Ishikawa (cell line): Measurements from ENCODE around the gene TEX35.

Source experiments
- CEBPB ChIP-seq: IDR thresholded peaks from 2 replicates; pipeline ENCODE4 v1.6.1; 2012
- CREB1 ChIP-seq: IDR thresholded peaks from 2 replicates; pipeline ENCODE4 v1.6.1; 2012; ENCODE audit warnings: low read depth
- EGR1 ChIP-seq: IDR thresholded peaks from 2 replicates; pipeline ENCODE4 v1.6.1; 2012
- EP300 ChIP-seq: IDR thresholded peaks from 2 replicates; pipeline ENCODE4 v1.6.1; 2012; ENCODE audit warnings: borderline replicate concordance
- FOXM1 ChIP-seq: IDR thresholded peaks from 2 replicates; pipeline ENCODE4 v1.6.1; 2012; ENCODE audit warnings: low read depth, borderline replicate concordance
- MAX ChIP-seq: IDR thresholded peaks from 2 replicates; pipeline ENCODE4 v1.6.1; 2012
- NFIC ChIP-seq: IDR thresholded peaks from 2 replicates; pipeline ENCODE4 v1.6.1; 2012
- RAD21 ChIP-seq: IDR thresholded peaks from 2 replicates; pipeline ENCODE4 v1.6.1; 2012; ENCODE audit warnings: low read depth
- TAF1 ChIP-seq: IDR thresholded peaks from 2 replicates; pipeline ENCODE4 v1.6.1; 2012; ENCODE audit warnings: low read depth, mild to moderate bottlenecking
- TCF12 ChIP-seq: IDR thresholded peaks from 2 replicates; pipeline ENCODE4 v1.6.1; 2012; ENCODE audit warnings: low read depth
- TEAD4 ChIP-seq: IDR thresholded peaks from 2 replicates; pipeline ENCODE4 v1.6.1; 2012
- USF1 ChIP-seq: IDR thresholded peaks from 2 replicates; pipeline ENCODE4 v1.6.1; 2012
- YY1 ChIP-seq: IDR thresholded peaks from 2 replicates; pipeline ENCODE4 v1.6.1; 2012; ENCODE audit warnings: low read depth
- ZBTB7A ChIP-seq: IDR thresholded peaks from 2 replicates; pipeline ENCODE4 v1.6.1; 2012; ENCODE audit warnings: low read depth
- TF ChIP-seq, protein P1 (sequence below): IDR thresholded peaks from 2 replicates; pipeline ENCODE4 v1.6.1; 2012; ENCODE audit warnings: low read depth, mild to moderate bottlenecking

The TEX35 gene

GRCh38 chr1:178491721-178492120 lies 21.2 kb upstream of the TEX35 start:
- TF ChIP-seq USF1 (no peak), ZBTB7A (no peak), TCF12 (no peak), MAX (no peak), TAF1 (no peak)

DNA sequence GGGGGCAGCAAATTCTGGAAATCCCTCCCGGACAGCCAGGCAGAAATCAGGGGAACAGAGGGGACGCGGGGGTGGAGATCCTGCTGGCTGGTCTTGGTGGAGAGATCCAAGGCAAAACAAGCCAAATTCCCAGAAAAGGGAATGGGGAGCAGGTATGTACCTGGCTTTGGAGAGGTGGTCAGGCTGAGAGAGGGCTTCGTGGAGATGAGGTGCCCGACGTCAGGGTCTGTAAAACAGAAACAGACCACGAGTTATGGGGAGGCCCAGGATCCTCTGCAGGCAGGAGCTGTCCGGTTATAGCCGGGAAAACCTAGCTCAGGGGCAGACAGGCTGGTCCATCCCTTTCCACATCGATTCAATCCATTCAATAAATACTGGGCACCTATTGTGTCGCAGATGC lies 20.6 kb upstream of the TEX35 start:
- TF ChIP-seq CEBPB (no peak), EGR1 (no peak), ZBTB7A (no peak), MAX (no peak), TEAD4 (no peak), EP300 (no peak), TCF12 (no peak), TAF1 (no peak), NFIC (no peak)
- TF ChIP-seq, protein P1, sequence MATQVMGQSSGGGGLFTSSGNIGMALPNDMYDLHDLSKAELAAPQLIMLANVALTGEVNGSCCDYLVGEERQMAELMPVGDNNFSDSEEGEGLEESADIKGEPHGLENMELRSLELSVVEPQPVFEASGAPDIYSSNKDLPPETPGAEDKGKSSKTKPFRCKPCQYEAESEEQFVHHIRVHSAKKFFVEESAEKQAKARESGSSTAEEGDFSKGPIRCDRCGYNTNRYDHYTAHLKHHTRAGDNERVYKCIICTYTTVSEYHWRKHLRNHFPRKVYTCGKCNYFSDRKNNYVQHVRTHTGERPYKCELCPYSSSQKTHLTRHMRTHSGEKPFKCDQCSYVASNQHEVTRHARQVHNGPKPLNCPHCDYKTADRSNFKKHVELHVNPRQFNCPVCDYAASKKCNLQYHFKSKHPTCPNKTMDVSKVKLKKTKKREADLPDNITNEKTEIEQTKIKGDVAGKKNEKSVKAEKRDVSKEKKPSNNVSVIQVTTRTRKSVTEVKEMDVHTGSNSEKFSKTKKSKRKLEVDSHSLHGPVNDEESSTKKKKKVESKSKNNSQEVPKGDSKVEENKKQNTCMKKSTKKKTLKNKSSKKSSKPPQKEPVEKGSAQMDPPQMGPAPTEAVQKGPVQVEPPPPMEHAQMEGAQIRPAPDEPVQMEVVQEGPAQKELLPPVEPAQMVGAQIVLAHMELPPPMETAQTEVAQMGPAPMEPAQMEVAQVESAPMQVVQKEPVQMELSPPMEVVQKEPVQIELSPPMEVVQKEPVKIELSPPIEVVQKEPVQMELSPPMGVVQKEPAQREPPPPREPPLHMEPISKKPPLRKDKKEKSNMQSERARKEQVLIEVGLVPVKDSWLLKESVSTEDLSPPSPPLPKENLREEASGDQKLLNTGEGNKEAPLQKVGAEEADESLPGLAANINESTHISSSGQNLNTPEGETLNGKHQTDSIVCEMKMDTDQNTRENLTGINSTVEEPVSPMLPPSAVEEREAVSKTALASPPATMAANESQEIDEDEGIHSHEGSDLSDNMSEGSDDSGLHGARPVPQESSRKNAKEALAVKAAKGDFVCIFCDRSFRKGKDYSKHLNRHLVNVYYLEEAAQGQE = no peak

DNA sequence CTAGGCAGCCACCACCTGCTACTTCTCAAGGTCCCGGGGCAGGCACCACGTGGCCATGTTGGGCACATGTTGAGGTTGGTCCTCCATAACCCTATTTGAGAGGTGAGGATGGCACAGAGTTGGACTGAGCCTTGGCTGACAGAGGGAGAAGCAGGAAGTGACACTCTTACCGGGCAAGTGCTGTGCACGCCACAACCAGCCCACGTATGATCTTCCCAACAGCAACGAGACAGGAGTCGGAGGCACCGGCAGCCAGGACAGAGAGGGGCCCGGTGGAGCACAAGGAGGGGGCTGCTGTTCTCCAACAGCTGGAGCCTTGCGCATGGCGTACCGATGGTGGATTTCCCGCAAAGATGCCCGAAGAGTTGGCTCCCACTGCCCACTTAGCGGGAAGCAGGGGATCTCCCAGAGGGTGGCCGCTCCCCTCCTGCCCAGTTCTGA lies 19.6 kb upstream of the TEX35 start:
- TF ChIP-seq TEAD4 (no peak), RAD21 (no peak), FOXM1 (no peak), CEBPB (no peak), EGR1 (no peak), NFIC (no peak), TAF1 (no peak)
- TF ChIP-seq, protein P1 = no peak

GRCh38 chr1:178494569-178494971 lies 18.3 kb upstream of the TEX35 start:
- TF ChIP-seq MAX = no peak
- no peak for TF ChIP-seq TAF1
- TF ChIP-seq, protein P1 = no peak
- no peak for TF ChIP-seq YY1
- TF ChIP-seq FOXM1 = no peak
- no peak for TF ChIP-seq RAD21

DNA sequence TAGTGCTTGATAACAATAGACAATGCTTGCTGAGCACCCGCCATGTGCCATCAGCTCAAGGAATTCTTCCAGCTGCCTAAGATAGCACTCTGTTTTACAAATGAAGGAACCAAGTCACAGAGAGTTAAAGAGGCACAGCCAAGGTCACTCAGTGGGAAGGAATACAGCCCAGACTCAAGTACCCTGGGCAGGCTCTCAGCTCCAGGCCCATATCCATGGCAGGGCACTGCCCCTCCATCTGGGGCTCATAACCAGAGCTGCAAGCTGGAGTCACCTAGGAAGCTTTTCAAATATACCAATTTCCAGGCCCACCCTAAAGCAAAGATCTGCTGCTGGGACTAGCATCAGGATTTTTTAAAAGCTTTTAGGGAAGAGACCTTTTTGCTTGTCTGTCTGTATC lies 17.8 kb upstream of the TEX35 start:
- no peak for TF ChIP-seq RAD21
- TF ChIP-seq NFIC = no peak
- TF ChIP-seq, protein P1 = no peak
- no peak for TF ChIP-seq YY1
- no peak for TF ChIP-seq ZBTB7A
- TF ChIP-seq MAX = no peak
- no peak for TF ChIP-seq USF1
- TF ChIP-seq TCF12 = no peak
- TF ChIP-seq EP300 = no peak
- TF ChIP-seq TEAD4 = no peak
- no peak for TF ChIP-seq CEBPB
- TF ChIP-seq EGR1 = no peak
- TF ChIP-seq CREB1 = no peak
- no peak for TF ChIP-seq FOXM1
- TF ChIP-seq TAF1 = no peak
